HCT116 (cell line): ENCODE data around the gene CR1L. TPM values are rescaled to one million over a fixed set of nuclear protein-coding genes. Genes with fewer than 3 reads are reported as not detected.

ENCODE experiments used
- ATAC-seq: fragments of 200-7000 bp; cut with Tn5 transposase; 2 replicates; pipeline ENCODE4 v1.9.1; 2020; ENCODE audit warnings: mild to moderate bottlenecking, moderate library complexity
- BruUV-seq: library from RNA; stranded (reverse); fragments of 400-500 nt; replicated peaks from 2 replicates; lab custom pipeline; 2021; lab: Mats Ljungman, UMichigan
- CTCF ChIA-PET: fragments of 300-600 bp; sonication (Branson Sonifier 250); formaldehyde crosslinking; loops from one replicate; lab custom pipeline; 2021; ENCODE audit warnings: antibody characterized with exemption; lab: Charles Lee
- POLR2A ChIA-PET: fragments of 300-600, 350-600 bp; sonication (Branson Sonifier 250); formaldehyde crosslinking; loops from one replicate; lab custom pipeline; 2021; ENCODE audit warnings: antibody characterized with exemption; lab: Charles Lee
- RAD21 ChIA-PET, 2 experiments: fragments of 300-600 bp; sonication (Branson Sonifier 250); formaldehyde crosslinking; loops; one replicate each; lab custom pipeline; 2023; ENCODE audit warnings: low total read pairs in 2 of 2; ENCODE audit not compliant: uncharacterized antibody in 2 of 2, unreplicated experiment in 2 of 2, low non-redundant PET in 1 of 2; lab: Charles Lee
- DNase-seq: peaks from one replicate; pipeline ENCODE4 v3.0.0-alpha.2; 2010; ENCODE audit warnings: low read depth, low spot score
- H2AFZ ChIP-seq: fragments of 200-600 bp; shearing (Covaris generic), sonication (generic); 2 replicates; pipeline ENCODE4 v1.6.1; 2017; ENCODE audit warnings: low read depth, mixed run types, mixed read lengths, antibody characterized with exemption, low read length; ENCODE audit not compliant: poor library complexity, severe bottlenecking
- H3K27ac ChIP-seq: 2 replicates; pipeline ENCODE4 v1.5.1; 2012; ENCODE audit warnings: low read depth, low read length
- H3K27me3 ChIP-seq: fragments of 200-600 bp; sonication (generic); 2 replicates; pipeline ENCODE4 v1.6.1; 2016; ENCODE audit warnings: mixed run types, low read length, mixed read lengths; ENCODE audit not compliant: insufficient read depth
- H3K36me3 ChIP-seq, 2 experiments: fragments of 200-500 bp in 1 of 2; fragments of 200-600 bp in 1 of 2; sonication (Bioruptor generic) in 1 of 2; sonication (generic) in 1 of 2; 2 replicates each; pipeline versions ENCODE4 v1.5.1 to v1.6.1; 2014 to 2016; ENCODE audit warnings: low read length in 2 of 2, inconsistent platforms in 1 of 2, mixed read lengths in 1 of 2, mixed run types in 1 of 2; ENCODE audit not compliant: insufficient read depth in 2 of 2, control insufficient read depth in 1 of 2
- H3K4me1 ChIP-seq, 2 experiments: fragments of 200-600 bp in 1 of 2; sonication (generic) in 1 of 2; 2 replicates each; pipeline versions ENCODE4 v1.5.1 to v1.6.1; 2012 to 2017; ENCODE audit warnings: low read length in 2 of 2, inconsistent platforms in 1 of 2, mild to moderate bottlenecking in 1 of 2, mixed read lengths in 1 of 2, mixed run types in 1 of 2, moderate library complexity in 1 of 2; ENCODE audit not compliant: insufficient read depth in 2 of 2, control insufficient read depth in 1 of 2
- H3K4me2 ChIP-seq: fragments of 200-600 bp; sonication (generic); 2 replicates; pipeline ENCODE4 v1.6.1; 2017; ENCODE audit warnings: mixed run types, low read length, mixed read lengths
- H3K4me3 ChIP-seq, 2 experiments: fragments of 200-600 bp in 1 of 2; sonication (generic) in 1 of 2; replicated peaks in 1 of 2; 2 replicates each; pipeline ENCODE4 v1.5.1; 2011 to 2016; ENCODE audit warnings: low read length in 2 of 2, control low read depth in 1 of 2, low read depth in 1 of 2, mild to moderate bottlenecking in 1 of 2, mixed read lengths in 1 of 2, mixed run types in 1 of 2
- H3K79me2 ChIP-seq: fragments of 200-600 bp; sonication (generic); 2 replicates; pipeline ENCODE4 v1.6.1; 2017; ENCODE audit warnings: mild to moderate bottlenecking, mixed run types, low read length, moderate library complexity, mixed read lengths; ENCODE audit not compliant: insufficient read depth
- H3K9ac ChIP-seq: fragments of 200-600 bp; sonication (generic); 2 replicates; pipeline ENCODE4 v1.6.1; 2016; ENCODE audit warnings: low read length, mixed read lengths
- H3K9me2 ChIP-seq: fragments of 200-600 bp; sonication (generic), shearing (Covaris generic); 2 replicates; pipeline ENCODE4 v1.6.1; 2017; ENCODE audit warnings: mixed run types, mild to moderate bottlenecking, moderate library complexity; ENCODE audit not compliant: insufficient read depth
- H3K9me3 ChIP-seq, 2 experiments: fragments of 200-500 bp in 1 of 2; fragments of 200-600 bp in 1 of 2; sonication (Bioruptor generic) in 1 of 2; sonication (generic) in 1 of 2; 2 replicates each; pipeline ENCODE4 v1.6.1; 2014 to 2017; ENCODE audit warnings: low read length in 2 of 2, mixed read lengths in 2 of 2, inconsistent platforms in 1 of 2, low read depth in 1 of 2, mild to moderate bottlenecking in 1 of 2, mixed run types in 1 of 2, moderate library complexity in 1 of 2; ENCODE audit not compliant: control insufficient read depth in 1 of 2, insufficient read depth in 1 of 2
- H4K20me1 ChIP-seq: fragments of 200-600 bp; sonication (generic), shearing (Covaris generic); 2 replicates; pipeline ENCODE4 v1.6.1; 2017; ENCODE audit warnings: mixed run types, mild to moderate bottlenecking, moderate library complexity; ENCODE audit not compliant: insufficient read depth
- CBX3 ChIP-seq: IDR thresholded peaks from 2 replicates; pipeline ENCODE4 v1.6.1; 2012; ENCODE audit warnings: low read depth
- CEBPB ChIP-seq: IDR thresholded peaks from 2 replicates; pipeline ENCODE4 v1.6.1; 2012; ENCODE audit warnings: low read depth
- CTCF ChIP-seq, 3 experiments: fragments of 200-600 bp in 1 of 3; sonication (generic) in 1 of 3; IDR thresholded peaks in 2 of 3; conservative IDR thresholded peaks in 1 of 3; 2 replicates each; pipeline ENCODE4 v1.5.1; 2012 to 2017; ENCODE audit warnings: low read depth in 2 of 3, low read length in 2 of 3, antibody characterized with exemption in 1 of 3, borderline replicate concordance in 1 of 3, control low read depth in 1 of 3, mild to moderate bottlenecking in 1 of 3, mixed read lengths in 1 of 3, mixed run types in 1 of 3, moderate library complexity in 1 of 3; ENCODE audit not compliant: insufficient read depth in 1 of 3
- EZH2 ChIP-seq: fragments of 200-600 bp; sonication (generic); IDR thresholded peaks from 2 replicates; pipeline ENCODE4 v1.6.1; 2017; ENCODE audit warnings: antibody characterized with exemption, mixed run types
- FOSL1 ChIP-seq: IDR thresholded peaks from 2 replicates; pipeline ENCODE4 v1.6.1; 2012; ENCODE audit warnings: low read depth
- JUND ChIP-seq: IDR thresholded peaks from 2 replicates; pipeline ENCODE4 v1.6.1; 2012
- SIN3A ChIP-seq: IDR thresholded peaks from 2 replicates; pipeline ENCODE4 v1.6.1; 2012; ENCODE audit warnings: low read depth
- SP1 ChIP-seq: IDR thresholded peaks from 2 replicates; pipeline ENCODE4 v1.6.1; 2012; ENCODE audit warnings: low read depth
- TCF7L2 ChIP-seq: IDR thresholded peaks from 2 replicates; pipeline ENCODE4 v1.7.0; 2011; ENCODE audit warnings: borderline replicate concordance, inconsistent platforms; ENCODE audit not compliant: insufficient read depth, insufficient read length; ENCODE audit errors: extremely low read depth
- ZNF274 ChIP-seq: fragments of 200-500 bp; sonication (Bioruptor generic); IDR thresholded peaks from 2 replicates; pipeline ENCODE4 v1.6.1; 2014; ENCODE audit warnings: mild to moderate bottlenecking, low read depth, low read length, inconsistent platforms
- intact Hi-C: fragments of 100-400 bp; cut with micrococcal nuclease; formaldehyde crosslinking; loops from 2 replicates; pipeline ENCODE4 v1.10.0; 2022
- total RNA-seq: library from RNA; stranded (reverse); gene quantifications from one replicate; pipeline ENCODE4 v1.2.1, GENCODE V29; 2021; ENCODE audit not compliant: unreplicated experiment

CR1L gene
- total RNA-seq, 1 experiment from 2014 or later: 0.15 TPM

- Histone ChIP-seq H3K4me3 (no peak overlapping the region), H3K27me3 (no peaks in the 10 kb centered on the region), H3K9me2 (no peaks in the 10 kb centered on the region), H3K79me2 (peaks cover 21% of the 10 kb centered on the region), H3K4me2 (peak overlapping the region; percentile 33), H3K36me3 (no peaks in the 10 kb centered on the region), H3K4me1 (peaks cover 26 to 45% of the 10 kb centered on the region in 2 experiments), H2AFZ (no peak overlapping the region), H3K9ac (no peak overlapping the region), H4K20me1 (no peaks in the 10 kb centered on the region), H3K27ac (no peak overlapping the region), H3K9me3 (no peaks in the 10 kb centered on the region)
- no TSS peak for BruUV-seq
- peak; percentile 31; the same call in 1 of the 2 replicates for TF ChIP-seq FOSL1
- TF ChIP-seq CEBPB: no peak
- TF ChIP-seq CBX3: peak; percentile 32; the same call in 1 of the 2 replicates
- no peak for TF ChIP-seq SIN3A
- TF ChIP-seq SP1: peak; percentile 55
- TF ChIP-seq JUND: peak; percentile 57
- TF ChIP-seq CTCF (IDR thresholded peaks at IDR 0.05 in 2 of 3, conservative IDR thresholded peaks at IDR 0.05 in 1 of 3; ENCODE audit: borderline replicate concordance in 1 of 3, insufficient read depth in 1 of 3, low read depth in 2 of 3, low read length in 2 of 3): no peak
- no peak for TF ChIP-seq TCF7L2
- TF ChIP-seq ZNF274: no peak
- no peak for TF ChIP-seq EZH2
- DNase-seq (peak; percentile 28), ATAC-seq (no peak)
- ChIA-PET CTCF (interaction anchor here (1.4 kb wide), 1 partner anchor 51 kb away, joined by 4 read pairs; no protein-coding TSS in a partner anchor), RAD21 (no interaction called here), POLR2A (no interaction called here)
- intact Hi-C loops: no loop called here
These were observed 104.0 kb downstream of the CR1L start for GRCh38 chr1:207748737-207749528.
